ENCODE results near the gene DIO1. TPM values are rescaled to one million over a fixed set of nuclear protein-coding genes. Genes with fewer than 3 reads are reported as not detected.
A peak's percentile ranks its signal among the peaks of the same experiment; 100 is the strongest.

DIO1 gene
- total RNA-seq, 1 donor from 2014 or later: not detected

GRCh38 chr1:53954128-53954527 is 60.1 kb downstream of the DIO1 start:
- TF ChIP-seq CTCF (IDR thresholded peaks at IDR 0.05): no peak
- Mint-ChIP-seq H3K4me3 (no peak overlapping the region), H3K27me3 (no peaks in the 10 kb centered on the region), H3K9me3 (no peaks in the 10 kb centered on the region), H3K4me1 (no peaks in the 10 kb centered on the region), H3K27ac (no peak overlapping the region), H3K36me3 (ENCODE audit: low read depth) (peaks cover 35% of the 10 kb centered on the region)
- no peak for DNase-seq
- ATAC-seq (ENCODE audit: low read depth): no peak
- intact Hi-C loops (cut with micrococcal nuclease): no loop called here
- POLR2A ChIA-PET: no interaction called here
- CTCF ChIA-PET: interaction anchor here (1.0 to 1.1 kb wide), 2 partner anchors 77 to 94 kb away, joined by 3 read pairs; no protein-coding TSS in a partner anchor

- CTCF ChIA-PET: interaction anchor here (0.8 to 1.8 kb wide), 3 partner anchors 78 to 96 kb away, joined by 3 to 5 read pairs (median 4); no protein-coding TSS in a partner anchor
- TF ChIP-seq CTCF (IDR thresholded peaks at IDR 0.05): no peak
- intact Hi-C loops (cut with micrococcal nuclease): loop anchor here (5.0 kb wide), 1 partner anchor 469 kb away; no protein-coding TSS in a partner anchor
- H3K4me1 Mint-ChIP-seq: no peaks in the 10 kb centered on the region
- DNase-seq: no peak
- H3K9me3 Mint-ChIP-seq: no peaks in the 10 kb centered on the region
- peaks cover 44% of the 10 kb centered on the region for H3K36me3 Mint-ChIP-seq (ENCODE audit: low read depth)
- ATAC-seq (ENCODE audit: low read depth): no peak
- no peak overlapping the region for H3K4me3 Mint-ChIP-seq
- no peaks in the 10 kb centered on the region for H3K27me3 Mint-ChIP-seq
- POLR2A ChIA-PET: interaction anchor here (1.3 kb wide), 1 partner anchor 11 kb away, joined by 8 read pairs; the partner anchor contains the start of gene IFT25
- H3K27ac Mint-ChIP-seq: no peak overlapping the region
These were observed 62.6 kb downstream of the DIO1 start for GRCh38 chr1:53956308-53957168.

GRCh38 chr1:53957194-53957818 is 63.3 kb downstream of the DIO1 start:
- intact Hi-C loops (cut with micrococcal nuclease): loop anchor here (5.0 kb wide), 1 partner anchor 470 kb away; no protein-coding TSS in a partner anchor
- H3K9me3 Mint-ChIP-seq: no peaks in the 10 kb centered on the region
- H3K27ac Mint-ChIP-seq: no peak overlapping the region
- CTCF ChIA-PET: interaction anchor here (1.8 to 6.1 kb wide), 4 partner anchors 13 to 97 kb away, joined by 5 to 157 read pairs (median 7); no protein-coding TSS in a partner anchor
- POLR2A ChIA-PET: interaction anchor here (1.3 kb wide), 1 partner anchor 12 kb away, joined by 8 read pairs; the partner anchor contains the start of gene IFT25
- TF ChIP-seq CTCF (IDR thresholded peaks at IDR 0.05): no peak
- H3K4me1 Mint-ChIP-seq: no peaks in the 10 kb centered on the region
- peaks cover 42% of the 10 kb centered on the region for H3K36me3 Mint-ChIP-seq (ENCODE audit: low read depth)
- H3K4me3 Mint-ChIP-seq: no peak overlapping the region
- no peak for ATAC-seq (ENCODE audit: low read depth)
- DNase-seq: no peak
- H3K27me3 Mint-ChIP-seq: no peaks in the 10 kb centered on the region

GRCh38 chr1:53959664-53960250 is 65.8 kb downstream of the DIO1 start:
- Mint-ChIP-seq H3K4me3 (no peak overlapping the region), H3K4me1 (peaks cover 2% of the 10 kb centered on the region), H3K27me3 (no peaks in the 10 kb centered on the region), H3K27ac (no peak overlapping the region), H3K36me3 (ENCODE audit: low read depth) (peaks cover 45% of the 10 kb centered on the region), H3K9me3 (no peaks in the 10 kb centered on the region)
- intact Hi-C loops (cut with micrococcal nuclease): loop anchor here (1.0 to 5.0 kb wide), 3 partner anchors 81 to 472 kb away; no protein-coding TSS in a partner anchor
- POLR2A ChIA-PET: interaction anchor here (0.6 to 1.1 kb wide), 3 partner anchors 14 to 98 kb away, joined by 4 to 9 read pairs (median 7); partner anchors contain the start of genes IFT25 and LRRC42
- CTCF ChIA-PET: interaction anchor here (0.6 to 6.1 kb wide), 18 partner anchors 9 to 841 kb away, joined by 3 to 157 read pairs (median 4); partner anchors contain the start of genes IFT25, LRRC42, TTC22 and YIPF1
- DNase-seq: no peak
- peak; percentile 21 for TF ChIP-seq CTCF (IDR thresholded peaks at IDR 0.05)
- ATAC-seq (ENCODE audit: low read depth): peak; percentile 56

Other genes with a start within 250 kb of the DIO1 start
- not detected in 2 replicates for gene GLIS1, start 155.0 kb upstream of the DIO1 start, total RNA-seq
- gene NDC1, start 55.9 kb upstream of the DIO1 start, total RNA-seq: 10.6 and 14.0 TPM in 2 replicates
- 16.6 and 18.5 TPM in 2 replicates for gene YIPF1, start 4.4 kb upstream of the DIO1 start, total RNA-seq
- gene IFT25, start 51.5 kb downstream of the DIO1 start, total RNA-seq: 38.0 and 41.0 TPM in 2 replicates
- 13.8 and 14.6 TPM in 2 replicates for gene LRRC42, start 52.2 kb downstream of the DIO1 start, total RNA-seq
- gene LDLRAD1, start 124.0 kb downstream of the DIO1 start, total RNA-seq: not detected in 2 replicates
- 103 and 123 TPM in 2 replicates for gene TMEM59, start 159.0 kb downstream of the DIO1 start, total RNA-seq
- 7.3 and 8.1 TPM in 2 replicates for gene TCEANC2, start 159.4 kb downstream of the DIO1 start, total RNA-seq